IPS-18c (cell line): ENCODE data around the gene BIRC5.
"Not testable (repeated sequence)": the region's sequence is repeated elsewhere in the genome, so short reads cannot be mapped to it uniquely, and the experiment has no call there.

ENCODE experiments used
- H3K4me3 ChIP-seq: 2 replicates; pipeline ENCODE4 v1.7.0; 2013; ENCODE audit warnings: low read depth, mild to moderate bottlenecking, low read length, moderate library complexity; ENCODE audit not compliant: insufficient read depth
- H3K9me3 ChIP-seq: one replicate; pipeline ENCODE4 v1.6.1; 2013; ENCODE audit warnings: mild to moderate bottlenecking, low read length, moderate library complexity; ENCODE audit not compliant: control insufficient read depth, insufficient read depth

Gene BIRC5

DNA sequence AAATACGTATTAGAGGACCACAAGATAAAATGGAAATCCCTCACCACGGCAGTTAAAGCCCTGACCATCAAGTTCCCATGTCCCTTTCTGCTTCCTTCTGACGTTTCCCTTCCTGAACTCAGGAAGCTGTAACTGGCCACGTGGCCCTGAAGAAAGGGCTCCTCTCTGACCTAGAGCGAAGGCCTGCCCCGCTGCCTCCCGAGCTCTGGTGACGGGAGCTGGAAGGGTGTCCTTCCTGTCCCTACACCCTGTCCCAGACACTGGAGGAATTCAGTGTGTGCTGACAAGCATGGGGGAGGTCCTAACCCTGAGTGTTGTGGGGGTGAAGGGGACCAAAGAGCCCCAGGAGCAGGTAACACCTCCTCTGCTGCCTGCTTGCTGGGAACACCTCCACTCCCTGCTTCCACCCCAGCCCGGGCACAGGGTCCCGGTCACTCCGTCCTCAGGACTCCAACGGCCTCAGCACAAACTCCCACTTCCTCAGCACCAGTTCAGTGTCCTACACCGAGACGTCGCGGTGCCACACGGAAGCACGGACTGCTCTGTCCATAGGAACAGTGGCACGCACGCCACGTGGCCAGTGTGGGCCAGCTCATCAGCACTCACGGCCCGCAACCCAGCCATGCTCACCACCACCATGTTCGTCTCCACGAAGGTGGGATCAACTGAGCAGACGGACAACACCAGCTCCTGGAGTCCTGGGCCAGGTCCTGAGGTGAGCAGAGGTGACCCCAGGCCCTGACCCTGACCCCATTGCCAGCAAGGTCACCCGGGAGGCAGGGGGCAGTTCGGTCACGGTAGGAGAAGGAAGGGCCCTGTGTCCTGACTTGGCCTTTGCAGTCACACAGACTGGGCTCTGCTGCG is 34.2 kb downstream of the BIRC5 start:
- peaks cover 4% of the 10 kb centered on the region for H3K9me3 ChIP-seq
- H3K4me3 ChIP-seq = no peak overlapping the region

GRCh38 chr17:78249074-78249817 is 35.2 kb downstream of the BIRC5 start:
- Histone ChIP-seq H3K4me3 (no peak overlapping the region), H3K9me3 (peaks cover 4% of the 10 kb centered on the region)

DNA sequence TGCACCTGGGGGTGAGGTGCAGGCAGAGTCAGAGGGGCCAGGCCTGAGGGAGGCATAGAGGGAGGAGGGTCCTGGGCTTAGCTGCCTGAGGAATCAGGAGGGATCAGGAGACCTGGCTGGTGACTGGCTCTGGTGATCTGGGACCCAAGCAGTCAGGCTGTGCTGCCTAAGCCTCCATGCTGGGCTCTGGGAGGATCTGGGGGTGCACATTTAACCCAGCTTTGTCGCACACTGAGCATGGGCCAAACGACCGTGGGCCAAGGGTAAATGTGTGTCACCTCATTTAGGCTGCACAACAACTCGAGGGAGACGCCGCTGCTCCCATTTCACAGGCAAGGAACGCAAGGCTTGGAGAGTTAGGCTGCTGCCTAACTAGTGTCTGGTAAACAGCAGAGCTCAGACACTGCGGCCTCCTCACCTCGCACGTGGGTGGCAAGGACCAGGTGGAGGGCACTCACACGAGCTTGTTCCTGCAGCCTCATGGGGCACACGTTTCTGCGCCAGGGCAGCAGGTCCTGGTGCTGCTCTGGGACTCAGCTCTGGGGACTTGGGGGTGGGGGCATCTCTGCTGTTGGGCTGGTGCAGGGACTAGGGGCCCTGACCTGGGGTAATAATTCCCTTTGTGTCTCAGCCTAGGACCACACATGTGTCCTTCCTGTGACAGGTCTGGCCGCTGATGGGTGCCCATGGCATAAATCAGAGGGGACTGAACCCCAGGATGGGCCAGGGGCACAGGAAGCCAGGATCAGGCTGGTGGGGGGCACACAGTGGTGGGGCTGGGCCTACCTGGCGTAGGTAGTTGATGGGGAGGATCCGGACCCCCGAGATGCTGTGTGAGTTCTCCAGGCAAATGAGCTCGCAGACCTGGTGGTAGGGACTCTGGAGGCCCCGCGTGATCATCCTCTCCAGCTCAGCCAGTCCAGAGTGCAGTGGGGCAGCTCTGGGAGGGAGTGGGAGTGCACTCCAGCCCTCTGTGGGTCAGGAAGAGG is 36.1 kb downstream of the BIRC5 start:
- peaks cover 4% of the 10 kb centered on the region for H3K9me3 ChIP-seq
- H3K4me3 ChIP-seq = peak overlapping the region; percentile 5; the same call in 1 of the 2 replicates

GRCh38 chr17:78250891-78251772 is 37.1 kb downstream of the BIRC5 start:
- H3K9me3 ChIP-seq = peaks cover 2% of the 10 kb centered on the region
- peak overlapping the region; percentile 5; the same call in 1 of the 2 replicates for H3K4me3 ChIP-seq

- Histone ChIP-seq H3K9me3 (peaks cover 2% of the 10 kb centered on the region), H3K4me3 (no peak overlapping the region)
These were observed 37.7 kb downstream of the BIRC5 start for GRCh38 chr17:78251773-78252103.

- Histone ChIP-seq H3K9me3 (peaks cover 2% of the 10 kb centered on the region), H3K4me3 (no peak overlapping the region)
These were observed 38.1 kb downstream of the BIRC5 start for GRCh38 chr17:78252111-78252634.

GRCh38 chr17:78252701-78253635 is 38.9 kb downstream of the BIRC5 start:
- no peak overlapping the region for H3K4me3 ChIP-seq
- H3K9me3 ChIP-seq = peaks cover 2% of the 10 kb centered on the region

DNA sequence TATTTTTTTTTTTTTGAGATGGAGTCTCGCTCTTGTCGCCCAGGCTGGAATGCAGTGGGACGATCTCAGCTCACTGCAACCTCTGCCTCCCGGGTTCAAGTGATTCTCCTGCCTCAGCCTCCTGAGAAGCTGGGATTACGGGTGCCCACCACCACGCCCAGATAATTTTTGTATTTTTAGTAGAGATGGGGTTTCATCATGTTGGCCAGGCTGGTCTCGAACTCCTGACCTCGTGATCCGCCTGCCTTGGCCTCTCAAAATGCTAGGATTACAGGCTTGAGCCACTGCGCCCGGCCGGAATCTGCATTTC is 39.5 kb downstream of the BIRC5 start:
- H3K4me3 ChIP-seq = peak overlapping the region; percentile 71; the same call in 1 of the 2 replicates
- not testable (repeated sequence) for H3K9me3 ChIP-seq

- no peaks in the 10 kb centered on the region for H3K9me3 ChIP-seq
- peak overlapping the region; percentile 71 for H3K4me3 ChIP-seq
These were observed 40.1 kb downstream of the BIRC5 start for GRCh38 chr17:78253946-78254672.

DNA sequence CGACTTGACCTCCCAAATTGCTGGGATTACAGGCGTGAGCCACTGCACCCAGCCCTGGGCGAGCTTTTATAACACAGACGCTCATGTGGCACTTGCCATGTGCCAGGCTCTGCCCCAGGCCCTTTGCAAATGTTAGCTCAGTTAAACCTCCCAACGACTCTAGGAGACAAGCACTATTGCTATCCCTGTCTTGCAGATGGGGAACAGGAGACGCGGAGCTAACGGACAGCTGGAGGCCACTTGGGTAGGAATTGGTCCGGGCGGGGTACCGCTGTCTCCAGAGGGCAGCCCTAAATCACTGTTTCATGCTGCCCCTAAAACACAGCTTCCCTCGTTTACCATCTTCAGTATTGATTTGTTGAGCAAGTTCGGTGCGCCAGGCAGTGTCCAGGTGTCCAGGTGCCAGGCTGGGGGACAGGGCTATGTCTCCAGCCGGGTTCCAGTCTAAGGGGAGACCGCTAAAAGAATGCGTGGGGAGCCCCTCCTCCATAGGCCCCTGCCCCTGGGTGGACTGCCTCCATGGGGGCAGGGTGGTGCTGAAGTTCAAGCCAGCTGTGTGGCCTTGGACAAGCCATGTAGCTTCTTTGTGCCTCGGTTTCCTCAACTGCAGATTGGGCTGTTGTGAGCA is 41.1 kb downstream of the BIRC5 start:
- no peak overlapping the region for H3K4me3 ChIP-seq
- no peaks in the 10 kb centered on the region for H3K9me3 ChIP-seq

DNA sequence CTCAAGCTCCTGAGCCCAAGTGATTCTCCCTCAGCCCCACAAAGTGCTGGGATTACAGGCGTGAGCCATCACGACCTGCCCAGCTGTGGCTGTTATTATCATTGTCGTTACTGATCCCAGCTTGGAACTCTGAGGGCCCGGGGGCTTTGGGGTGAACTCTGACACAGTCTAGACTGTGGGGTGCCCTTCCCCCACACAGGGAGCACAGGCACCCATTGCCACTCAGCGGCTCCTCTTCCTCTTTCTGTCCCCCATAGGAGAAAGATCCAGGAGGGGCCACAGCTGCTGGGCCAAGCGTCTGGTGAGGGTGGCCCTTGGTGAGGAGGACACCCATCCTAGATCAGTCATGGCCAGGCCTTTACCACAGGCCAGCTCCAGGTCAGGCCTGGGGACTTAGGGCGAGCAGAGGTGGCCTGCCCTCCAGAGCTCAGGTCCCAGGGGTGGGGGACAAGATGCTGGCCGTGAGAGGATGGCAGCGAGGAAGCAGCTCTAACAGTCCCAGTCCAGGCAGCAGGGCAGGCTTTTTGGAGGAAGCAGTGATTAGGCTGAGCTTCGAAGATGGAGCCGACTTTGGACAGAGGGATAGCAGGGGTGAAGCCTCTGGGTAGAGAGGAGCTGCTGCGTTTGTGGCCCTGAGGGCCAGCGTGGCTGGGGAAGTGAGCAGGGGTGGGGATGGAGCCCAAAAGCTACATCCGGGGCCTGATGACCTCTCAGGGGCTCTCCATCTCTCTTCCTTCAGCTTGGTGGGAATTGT is 42.1 kb downstream of the BIRC5 start:
- no peak overlapping the region for H3K4me3 ChIP-seq

GRCh38 chr17:78256707-78257591 is 42.9 kb downstream of the BIRC5 start:
- no peak overlapping the region for H3K4me3 ChIP-seq
- no peaks in the 10 kb centered on the region for H3K9me3 ChIP-seq

More for the DNA sequence above, 42.1 kb downstream of the BIRC5 start:
- H3K9me3 ChIP-seq = no peaks in the 10 kb centered on the region

GRCh38 chr17:78257810-78258322 is 43.8 kb downstream of the BIRC5 start:
- Histone ChIP-seq H3K9me3 (no peaks in the 10 kb centered on the region), H3K4me3 (no peak overlapping the region)
